AG04449 (cell line): ENCODE data around the gene PLCB3.

Experiments
- CTCF ChIA-PET: fragments of 350-600 bp; formaldehyde crosslinking; extraction: SDS; loops from one replicate; lab custom pipeline; 2021; ENCODE audit warnings: antibody characterized with exemption; lab: Yijun Ruan, JAX
- POLR2A ChIA-PET: fragments of 400-600, 350-600 bp; formaldehyde crosslinking; extraction: SDS; loops from one replicate; lab custom pipeline; 2020; ENCODE audit warnings: antibody characterized with exemption, inconsistent platforms; lab: Yijun Ruan, JAX
- DNase-seq: peaks from one replicate; pipeline ENCODE4 v3.0.0-alpha.2; 2010; ENCODE audit warnings: low read depth, low spot score
- H3K4me3 ChIP-seq: 2 replicates; pipeline ENCODE4 v1.5.1; 2011; ENCODE audit warnings: low read depth, mild to moderate bottlenecking, control low read depth, low read length
- TF ChIP-seq, protein P1 (sequence below): IDR thresholded peaks from one replicate; pipeline ENCODE4 v1.5.1; 2011; ENCODE audit warnings: mild to moderate bottlenecking, moderate library complexity, low read length, control low read depth, inconsistent platforms; ENCODE audit not compliant: insufficient read depth; ENCODE audit errors: missing control alignments

Gene PLCB3

GRCh38 chr11:64264371-64264852 is 13.1 kb downstream of the PLCB3 start:
- TF ChIP-seq, protein P1, sequence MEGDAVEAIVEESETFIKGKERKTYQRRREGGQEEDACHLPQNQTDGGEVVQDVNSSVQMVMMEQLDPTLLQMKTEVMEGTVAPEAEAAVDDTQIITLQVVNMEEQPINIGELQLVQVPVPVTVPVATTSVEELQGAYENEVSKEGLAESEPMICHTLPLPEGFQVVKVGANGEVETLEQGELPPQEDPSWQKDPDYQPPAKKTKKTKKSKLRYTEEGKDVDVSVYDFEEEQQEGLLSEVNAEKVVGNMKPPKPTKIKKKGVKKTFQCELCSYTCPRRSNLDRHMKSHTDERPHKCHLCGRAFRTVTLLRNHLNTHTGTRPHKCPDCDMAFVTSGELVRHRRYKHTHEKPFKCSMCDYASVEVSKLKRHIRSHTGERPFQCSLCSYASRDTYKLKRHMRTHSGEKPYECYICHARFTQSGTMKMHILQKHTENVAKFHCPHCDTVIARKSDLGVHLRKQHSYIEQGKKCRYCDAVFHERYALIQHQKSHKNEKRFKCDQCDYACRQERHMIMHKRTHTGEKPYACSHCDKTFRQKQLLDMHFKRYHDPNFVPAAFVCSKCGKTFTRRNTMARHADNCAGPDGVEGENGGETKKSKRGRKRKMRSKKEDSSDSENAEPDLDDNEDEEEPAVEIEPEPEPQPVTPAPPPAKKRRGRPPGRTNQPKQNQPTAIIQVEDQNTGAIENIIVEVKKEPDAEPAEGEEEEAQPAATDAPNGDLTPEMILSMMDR, result no peak
- CTCF ChIA-PET, result interaction anchor here (1.3 to 15.2 kb wide), 6 partner anchors 10 to 90 kb away, joined by 4 to 224 read pairs (median 8); partner anchors contain the start of genes PLCB3 and PPP1R14B
- POLR2A ChIA-PET, result interaction anchor here (0.7 to 3.2 kb wide), 3 partner anchors 12 to 405 kb away, joined by 3 to 15 read pairs (median 4); partner anchors contain the start of genes FKBP2 and PLCB3
- no peak overlapping the region for H3K4me3 ChIP-seq
- DNase-seq, result no peak

DNA sequence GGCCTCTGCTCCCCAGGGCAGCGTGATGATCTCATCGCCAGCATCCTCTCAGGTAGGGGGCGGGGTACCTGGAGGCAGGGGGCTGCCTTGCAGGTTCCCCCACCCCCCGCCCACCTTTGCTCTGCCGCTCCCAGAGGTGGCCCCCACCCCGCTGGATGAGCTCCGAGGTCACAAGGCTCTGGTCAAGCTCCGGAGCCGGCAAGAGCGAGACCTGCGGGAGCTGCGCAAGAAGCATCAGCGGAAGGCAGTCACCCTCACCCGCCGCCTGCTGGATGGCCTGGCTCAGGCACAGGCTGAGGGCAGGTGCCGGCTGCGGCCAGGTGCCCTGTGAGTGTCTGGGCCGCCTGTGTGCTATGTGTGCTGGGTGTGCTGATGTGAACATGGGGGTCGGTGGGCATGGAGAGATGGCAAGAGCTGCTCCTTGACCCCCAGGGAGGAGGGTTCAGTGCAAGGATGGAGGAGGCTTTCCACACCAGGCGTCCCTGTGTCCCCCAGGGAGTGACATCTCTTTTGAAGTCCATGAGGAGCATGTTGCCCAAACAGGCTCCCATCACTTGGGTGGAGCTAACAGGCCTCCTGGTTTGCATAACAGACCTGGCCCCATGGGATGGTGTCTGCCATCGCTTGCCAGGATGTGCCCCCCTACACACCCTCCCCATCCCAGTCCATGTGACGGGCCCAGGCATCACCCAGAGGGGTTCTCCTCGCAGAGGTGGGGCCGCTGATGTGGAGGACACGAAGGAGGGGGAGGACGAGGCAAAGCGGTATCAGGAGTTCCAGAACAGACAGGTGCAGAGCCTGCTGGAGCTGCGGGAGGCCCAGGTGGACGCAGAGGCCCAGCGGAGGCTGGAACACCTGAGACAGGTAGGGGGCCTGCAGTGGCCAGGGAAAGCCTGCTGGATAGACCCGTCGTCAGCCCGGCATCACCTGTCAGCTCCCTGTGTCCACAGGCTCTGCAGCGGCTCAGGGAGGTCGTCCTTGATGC is 14.1 kb downstream of the PLCB3 start:
- TF ChIP-seq, protein P1, result no peak
- POLR2A ChIA-PET, result interaction anchor here (3.2 kb wide), 1 partner anchor 13 kb away, joined by 15 read pairs; the partner anchor contains the start of gene PLCB3
- DNase-seq, result no peak
- no peak overlapping the region for H3K4me3 ChIP-seq
- CTCF ChIA-PET, result interaction anchor here (1.5 to 15.2 kb wide), 5 partner anchors 12 to 61 kb away, joined by 4 to 224 read pairs (median 9); partner anchors contain the start of genes PLCB3 and PPP1R14B

- ChIA-PET POLR2A (no interaction called here), CTCF (interaction anchor here (2.4 to 15.2 kb wide), 3 partner anchors 12 to 36 kb away, joined by 8 to 224 read pairs (median 107); partner anchors contain the start of genes CATSPERZ, PLCB3 and PPP1R14B)
- no peak overlapping the region for H3K4me3 ChIP-seq
- DNase-seq, result no peak
- TF ChIP-seq, protein P1, result no peak
Observed at GRCh38 chr11:64266339-64266738, 15.0 kb downstream of the PLCB3 start.

DNA sequence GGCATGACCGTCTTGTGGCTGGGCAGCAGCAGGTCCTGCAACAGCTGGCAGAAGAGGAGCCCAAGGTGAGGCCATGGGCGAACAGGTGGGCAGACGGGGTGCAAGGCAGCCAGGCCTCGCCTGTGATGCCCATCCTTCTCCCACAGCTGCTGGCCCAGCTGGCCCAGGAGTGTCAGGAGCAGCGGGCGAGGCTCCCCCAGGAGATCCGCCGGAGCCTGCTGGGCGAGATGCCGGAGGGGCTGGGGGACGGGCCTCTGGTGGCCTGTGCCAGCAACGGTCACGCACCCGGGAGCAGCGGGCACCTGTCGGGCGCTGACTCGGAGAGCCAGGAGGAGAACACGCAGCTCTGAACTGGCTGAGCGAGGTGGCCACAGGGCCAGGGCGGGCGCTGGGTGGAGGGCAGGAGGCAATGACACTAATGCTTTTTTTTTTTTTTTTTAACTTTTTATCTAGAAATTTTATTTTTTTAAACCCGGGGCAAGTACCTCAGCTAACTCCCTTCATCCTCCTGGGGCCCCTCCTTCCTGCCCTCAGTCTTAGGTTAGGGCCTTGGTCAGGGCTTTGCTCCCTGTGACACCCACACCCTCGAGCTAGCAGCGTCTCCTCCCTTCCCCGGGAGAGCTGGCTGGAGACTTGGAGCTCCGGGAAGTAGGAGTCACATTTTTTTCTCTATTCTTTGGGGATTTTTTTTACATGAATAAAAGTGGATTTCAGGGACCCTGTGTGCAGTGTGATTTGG is 16.0 kb downstream of the PLCB3 start:
- no peak for DNase-seq
- H3K4me3 ChIP-seq, result no peak overlapping the region
- ChIA-PET CTCF (interaction anchor here (0.7 to 15.2 kb wide), 5 partner anchors 9 to 87 kb away, joined by 3 to 224 read pairs (median 8); partner anchors contain the start of genes CATSPERZ, PLCB3 and PPP1R14B), POLR2A (interaction anchor here (0.6 to 5.5 kb wide), 3 partner anchors 9 to 63 kb away, joined by 5 to 61 read pairs (median 12); partner anchors contain the start of gene PPP1R14B)
- TF ChIP-seq, protein P1, result no peak

DNA sequence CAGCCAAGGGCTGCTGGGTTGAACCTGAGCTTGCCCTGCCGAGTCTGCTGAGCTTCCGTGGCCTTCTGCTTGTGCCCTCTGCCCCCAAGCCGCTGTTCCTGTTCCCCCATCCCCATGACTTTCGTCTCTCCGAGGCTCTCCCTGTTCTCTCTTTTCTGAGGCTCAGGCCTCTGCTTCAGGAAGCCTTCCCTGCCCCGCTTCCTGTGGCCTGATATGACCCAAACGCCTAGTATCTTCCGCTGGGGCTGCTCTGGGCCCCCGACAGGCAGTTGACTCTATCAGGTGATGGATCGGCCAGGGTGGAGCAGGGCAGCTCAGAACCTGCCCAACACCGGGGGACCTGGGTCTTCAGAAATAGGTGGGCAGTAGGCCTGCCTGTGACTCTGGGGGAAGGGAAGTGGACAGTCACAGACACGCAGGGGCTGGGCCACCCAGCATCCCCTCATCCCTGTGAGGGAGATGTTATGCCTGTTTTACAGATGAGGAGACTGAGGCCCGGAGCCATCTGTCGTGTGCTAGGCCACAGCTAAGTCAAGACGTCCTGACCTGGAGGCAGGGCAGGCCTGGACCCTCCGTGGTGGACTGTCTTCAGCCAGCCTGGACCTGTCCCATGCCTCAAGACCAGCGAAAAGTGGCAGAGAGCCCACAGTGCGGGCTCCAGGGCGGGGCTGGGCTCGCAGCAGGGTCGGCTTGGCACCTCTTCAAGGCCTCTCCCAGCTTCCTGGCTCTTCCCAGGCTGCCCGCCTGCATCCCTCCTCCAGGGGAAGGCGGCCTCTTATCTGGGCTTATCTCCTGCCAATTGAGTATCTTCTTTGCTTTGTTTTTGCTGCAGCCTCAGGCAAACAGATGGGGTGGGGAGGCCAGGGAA is 16.9 kb downstream of the PLCB3 start:
- POLR2A ChIA-PET, result interaction anchor here (0.6 to 5.5 kb wide), 7 partner anchors 10 to 90 kb away, joined by 3 to 61 read pairs (median 6); partner anchors contain the start of genes BAD, FERMT3, PLCB3 and PPP1R14B
- TF ChIP-seq, protein P1, result no peak
- H3K4me3 ChIP-seq, result peak overlapping the region; percentile 64
- no peak for DNase-seq
- CTCF ChIA-PET, result interaction anchor here (0.7 to 15.2 kb wide), 7 partner anchors 10 to 87 kb away, joined by 3 to 224 read pairs (median 6); partner anchors contain the start of genes CATSPERZ, PLCB3 and PPP1R14B
